Activated T-helper 9 cell treated with anti-CD3 and anti-CD28 coated beads, Interleukin-2, amount 50 U/mL, for 16 hours (primary cell): Measurements from ENCODE around the gene DNAAF8.

Source experiments
- DNase-seq: peaks from one replicate; pipeline ENCODE4 v3.0.0-alpha.2; 2020; ENCODE audit warnings: low read depth

Gene DNAAF8

GRCh38 chr16:4753227-4753626 is 18.9 kb downstream of the DNAAF8 start:
- DNase-seq, result no peak

- no peak for DNase-seq
Measured at GRCh38 chr16:4754865-4755264, 20.5 kb downstream of the DNAAF8 start.

DNA sequence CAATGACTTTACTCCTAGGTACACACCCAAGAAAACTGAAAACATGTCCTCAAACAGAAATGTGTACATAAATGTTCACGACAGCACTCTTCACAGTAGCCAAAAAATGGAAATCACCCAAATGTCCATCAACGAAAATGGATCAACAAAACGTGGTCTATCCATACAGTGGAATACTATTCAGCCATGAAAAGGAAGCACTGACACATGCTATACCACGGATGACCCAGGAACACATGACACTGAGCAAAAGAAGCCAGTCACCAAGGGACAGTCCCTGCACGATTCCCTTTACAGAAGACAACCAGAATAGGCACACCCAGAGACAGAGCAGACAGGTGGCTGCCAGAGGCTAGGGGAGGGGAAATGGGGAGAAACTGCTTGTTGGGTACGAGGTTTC is 21.4 kb downstream of the DNAAF8 start:
- DNase-seq, result no peak

- no peak for DNase-seq
Measured at GRCh38 chr16:4760221-4760910, 26.0 kb downstream of the DNAAF8 start.

GRCh38 chr16:4762205-4762604 is 27.9 kb downstream of the DNAAF8 start:
- DNase-seq, result no peak

DNA sequence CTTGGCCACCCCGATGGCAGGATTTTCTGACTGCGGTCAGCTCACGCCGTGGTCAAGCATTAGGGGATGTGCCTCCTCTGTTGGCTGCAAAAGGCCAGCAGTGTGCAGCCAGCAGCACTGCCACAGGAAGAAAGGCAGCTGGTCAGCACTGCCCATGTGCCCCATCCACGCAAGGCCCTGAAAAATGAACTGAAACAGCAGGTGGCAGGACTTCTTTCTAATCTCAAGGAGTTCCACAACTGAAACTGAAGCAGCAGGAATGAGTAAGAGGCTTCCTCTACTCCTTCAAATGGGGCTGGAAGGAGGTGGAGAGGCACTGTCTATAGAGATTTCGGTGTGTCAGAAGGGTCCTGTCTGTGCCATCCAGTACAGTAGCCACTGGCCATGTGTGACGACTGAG is 29.5 kb downstream of the DNAAF8 start:
- DNase-seq, result no peak

DNA sequence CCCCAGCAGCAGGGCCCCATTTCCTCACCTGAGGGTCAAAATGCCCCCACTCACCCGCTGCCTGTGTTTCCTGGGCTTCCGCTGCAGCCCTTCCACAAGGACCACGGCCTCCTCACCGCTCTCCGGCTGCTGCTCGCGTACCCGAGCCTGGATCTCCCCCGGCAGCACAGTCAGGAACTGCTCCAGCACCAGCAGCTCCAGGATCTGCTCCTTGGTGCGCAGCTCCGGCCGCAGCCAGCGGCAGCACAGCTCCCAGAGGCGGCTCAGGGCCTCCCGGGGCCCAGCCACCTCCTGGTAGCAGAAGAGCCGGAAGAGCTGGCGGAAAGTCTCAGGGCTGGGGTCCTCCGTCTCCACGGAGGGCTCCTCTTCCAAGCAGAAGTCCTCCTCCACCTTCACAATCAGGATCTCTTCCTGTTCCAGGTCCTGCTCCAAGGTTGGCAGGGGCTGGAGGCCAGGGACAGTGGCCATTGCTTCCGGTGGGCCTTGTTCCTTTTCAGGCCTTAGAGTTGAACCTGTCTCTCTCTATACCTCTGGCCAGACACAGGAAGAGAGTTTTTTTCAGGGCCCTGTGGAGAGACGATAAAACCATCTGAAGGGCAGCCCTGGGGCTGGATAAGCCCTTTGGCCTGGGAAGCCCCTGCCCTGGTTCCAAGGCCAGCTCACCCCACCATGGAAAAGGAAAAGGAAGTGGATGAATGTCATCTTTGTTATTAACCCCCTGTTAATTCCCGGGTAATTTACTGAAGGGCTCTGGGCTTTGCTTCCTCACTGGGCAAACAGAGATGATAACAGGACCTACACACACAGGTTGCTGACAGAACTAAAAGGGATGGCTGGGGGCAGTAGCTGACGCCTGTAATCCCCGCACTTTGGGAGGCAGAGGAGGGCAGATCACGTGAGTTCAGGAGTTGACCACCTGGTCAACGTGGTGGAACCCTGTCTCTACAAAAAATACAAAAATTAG is 31.5 kb downstream of the DNAAF8 start:
- no peak for DNase-seq

- peak; percentile 96 for DNase-seq
Measured at GRCh38 chr16:4766875-4767628, 32.7 kb downstream of the DNAAF8 start, which contains the start of gene ZNF500. Gene ZNF500 (minus strand): TSS chr16:4767162. CDS start chr16:4765978, 1,184 bp downstream.

- no peak for DNase-seq
Measured at GRCh38 chr16:4767872-4768548, 33.7 kb downstream of the DNAAF8 start.

DNA sequence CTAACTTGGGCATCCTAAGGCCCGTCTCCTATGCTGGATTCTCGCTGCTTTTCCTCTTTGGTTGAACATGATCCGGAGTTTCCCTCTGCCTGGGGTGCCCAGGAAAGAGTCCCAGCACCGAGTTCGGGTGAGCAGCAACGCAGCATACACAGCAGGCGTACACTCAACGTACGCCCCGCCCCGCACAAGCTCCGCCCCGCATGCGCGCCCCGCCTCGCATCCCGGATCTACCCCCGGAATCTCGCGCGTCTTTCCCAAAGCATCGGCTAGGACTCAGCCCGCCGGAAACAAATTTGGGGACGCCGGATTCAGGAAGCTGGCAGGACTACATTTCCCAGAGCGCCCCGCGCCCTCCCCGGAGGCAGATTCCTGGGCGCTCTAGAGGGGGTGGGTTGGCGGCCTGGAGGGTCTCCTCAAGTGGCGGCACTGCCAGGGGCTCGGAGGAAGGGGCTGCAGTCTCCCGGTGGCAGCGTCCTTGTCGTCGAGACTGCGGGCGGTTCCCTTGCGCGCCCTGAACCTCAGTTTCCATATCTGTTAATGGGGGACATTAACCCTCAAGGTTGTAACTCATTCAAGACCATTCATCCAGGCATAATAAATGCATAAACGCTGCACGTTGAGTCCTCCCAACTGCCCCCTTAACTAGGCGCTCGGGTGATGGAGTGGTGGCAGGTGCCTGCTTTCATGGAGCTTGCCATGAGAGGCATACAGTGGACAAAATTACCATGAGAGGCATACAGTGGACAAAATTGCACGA is 34.4 kb downstream of the DNAAF8 start:
- peak; percentile 80 for DNase-seq

DNA sequence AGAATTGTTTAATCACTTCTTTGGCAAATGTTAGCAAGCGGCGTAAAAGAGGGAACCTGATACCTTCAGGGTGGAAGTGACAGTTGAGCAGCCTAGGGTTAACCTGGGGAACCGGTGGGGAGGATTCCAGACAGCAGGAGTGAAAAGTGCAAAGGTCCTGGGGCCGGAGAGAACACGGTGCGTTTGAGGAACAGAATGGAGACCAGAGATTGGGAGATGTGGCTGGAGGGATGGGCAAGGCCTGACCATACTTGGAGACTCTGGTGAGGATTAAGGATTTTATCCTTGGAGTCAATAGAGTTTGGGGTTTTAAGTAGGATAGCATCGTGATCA is 34.9 kb downstream of the DNAAF8 start:
- no peak for DNase-seq

- DNase-seq, result no peak
Measured at GRCh38 chr16:4771646-4772045, 37.3 kb downstream of the DNAAF8 start.

DNA sequence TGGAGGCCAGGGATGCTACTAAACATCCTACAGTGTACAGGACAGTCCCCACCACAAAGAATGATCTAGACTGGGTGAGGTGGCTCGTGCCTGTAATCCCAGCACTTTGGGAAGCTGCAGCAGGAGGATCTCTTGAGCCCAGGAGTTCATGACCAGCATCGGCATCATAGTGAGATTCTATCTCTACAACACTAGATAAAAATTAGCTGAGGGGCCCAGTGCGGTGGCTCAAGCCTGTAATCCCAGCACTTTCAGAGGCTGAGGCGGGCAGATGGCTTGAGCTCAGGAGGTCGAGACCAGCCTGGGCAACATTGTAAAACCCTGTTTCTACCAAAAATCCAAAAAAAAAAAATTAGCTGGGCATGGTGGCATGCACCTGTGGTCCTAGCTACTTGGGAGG is 38.0 kb downstream of the DNAAF8 start:
- no peak for DNase-seq

DNA sequence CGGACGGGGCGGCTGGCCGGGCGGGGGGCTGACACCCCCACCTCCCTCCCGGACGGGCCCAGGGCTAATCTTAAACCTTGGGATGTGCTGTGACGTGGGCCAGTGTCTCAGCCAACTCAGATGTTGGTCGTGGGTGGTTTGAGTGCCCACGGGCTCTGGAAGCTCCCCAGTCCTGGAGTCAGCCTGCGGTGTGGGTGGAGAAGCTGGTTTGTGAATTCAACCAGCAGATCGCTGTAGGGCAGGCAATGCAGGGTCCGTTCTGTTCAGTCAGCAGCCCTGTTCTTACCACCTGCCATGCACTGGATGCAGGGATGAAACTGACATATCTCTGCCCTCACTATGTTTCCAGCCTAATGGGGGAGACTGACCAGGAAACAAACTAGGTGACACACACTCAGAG is 40.7 kb downstream of the DNAAF8 start:
- no peak for DNase-seq

- DNase-seq, result no peak
Measured at GRCh38 chr16:4776141-4776705, 41.9 kb downstream of the DNAAF8 start.

DNA sequence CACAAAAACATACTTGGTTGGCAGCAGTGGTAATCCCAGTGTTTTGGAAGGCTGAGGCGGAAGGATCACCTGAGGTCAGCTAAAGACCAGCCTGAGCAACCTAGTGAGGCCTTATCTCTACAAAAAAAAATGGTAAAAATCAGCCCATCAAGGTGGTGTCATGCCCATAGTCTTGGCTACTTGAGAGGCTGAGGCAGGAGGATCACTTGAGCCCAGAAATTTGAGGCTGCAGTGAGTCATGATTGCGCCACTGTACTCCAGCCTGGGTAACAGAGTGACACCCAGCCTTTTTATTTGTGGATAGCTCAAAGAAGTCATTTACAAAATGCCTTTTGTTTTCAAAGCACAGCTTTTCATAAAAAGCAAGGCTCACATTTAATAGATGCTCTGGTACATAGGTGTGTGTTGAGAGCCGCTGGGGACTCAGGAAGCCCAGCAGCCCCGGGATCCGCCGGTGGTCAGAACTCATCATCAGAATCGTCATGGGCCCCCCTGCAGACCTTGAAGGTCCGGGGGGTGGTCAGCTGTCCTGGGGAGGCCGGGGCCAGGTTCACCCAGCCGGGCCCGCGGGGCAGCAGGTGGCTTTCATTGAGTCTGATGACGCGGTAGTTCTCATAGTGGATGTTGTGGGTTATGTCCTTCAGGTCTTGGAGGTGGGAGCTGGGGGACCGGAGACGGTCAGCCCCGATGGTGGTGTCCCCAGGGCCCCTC is 43.2 kb downstream of the DNAAF8 start:
- no peak for DNase-seq

DNA sequence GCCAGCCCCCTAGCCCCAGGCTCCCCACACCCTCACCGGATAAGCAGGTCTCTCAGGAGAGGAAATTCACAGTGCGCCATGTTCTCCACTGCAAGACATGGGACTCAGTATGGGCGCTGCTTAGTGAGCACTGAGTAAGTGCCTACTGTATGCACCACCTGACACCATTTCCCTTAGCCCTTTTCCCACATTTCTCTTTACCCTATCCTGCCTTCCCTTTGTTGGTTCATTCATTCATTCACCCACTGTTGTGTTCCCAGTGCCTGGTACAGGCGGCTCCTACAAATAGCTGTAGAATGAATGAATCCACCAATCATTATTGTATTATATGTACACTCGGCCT is 43.7 kb downstream of the DNAAF8 start:
- DNase-seq, result no peak

DNA sequence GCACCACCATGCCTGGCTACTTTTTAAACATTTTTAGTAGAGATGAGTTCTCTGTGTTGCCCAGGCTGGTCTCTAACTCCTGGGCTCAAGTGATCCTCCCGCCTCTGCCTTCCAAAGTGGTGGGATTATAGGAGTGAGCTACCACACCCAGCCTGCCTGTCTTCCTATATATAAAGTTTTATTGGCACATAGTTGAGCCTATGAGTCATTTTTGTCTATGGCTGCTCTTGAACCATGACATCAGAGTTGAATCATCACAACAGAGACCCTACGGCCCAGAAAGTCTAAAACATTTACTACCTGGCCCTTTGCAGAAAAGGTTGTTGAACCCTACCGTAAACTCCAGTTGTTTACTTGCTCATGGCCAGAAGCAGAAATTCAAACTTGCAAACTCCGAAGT is 45.9 kb downstream of the DNAAF8 start:
- DNase-seq, result no peak

- no peak for DNase-seq
Measured at GRCh38 chr16:4783251-4783950, 49.1 kb downstream of the DNAAF8 start.

- DNase-seq, result no peak
Measured at GRCh38 chr16:4783951-4784336, 49.6 kb downstream of the DNAAF8 start.
